ENCODE results near the gene NUS1.

- TF ChIP-seq REST (IDR thresholded peaks at IDR 0.05; ENCODE audit: low read depth) (no peak), YY1 (IDR thresholded peaks at IDR 0.05; ENCODE audit: low read depth) (no peak), RAD21 (IDR thresholded peaks at IDR 0.05; ENCODE audit: low read depth) (no peak), TCF12 (IDR thresholded peaks at IDR 0.05; ENCODE audit: low read depth) (no peak), CREB1 (IDR thresholded peaks at IDR 0.05; ENCODE audit: low read depth) (no peak), EP300 (IDR thresholded peaks at IDR 0.05; ENCODE audit: borderline replicate concordance) (no peak), FOXM1 (IDR thresholded peaks at IDR 0.05; ENCODE audit: borderline replicate concordance, low read depth) (no peak), EGR1 (IDR thresholded peaks at IDR 0.05) (no peak), TAF1 (IDR thresholded peaks at IDR 0.05; ENCODE audit: low read depth) (no peak), NFIC (IDR thresholded peaks at IDR 0.05) (no peak), CEBPB (IDR thresholded peaks at IDR 0.05) (no peak), TEAD4 (IDR thresholded peaks at IDR 0.05) (no peak), MAX (IDR thresholded peaks at IDR 0.05) (no peak)
Observed at GRCh38 chr6:117681162-117681741, 6.0 kb downstream of the NUS1 start.
